GM10266 (cell line): Measurements from ENCODE around the gene CATSPER4.

Experiments
- DNase-seq: peaks from one replicate; pipeline ENCODE4 v3.0.0; 2012; ENCODE audit errors: extremely low spot score
- TF ChIP-seq, protein P1 (sequence below): IDR thresholded peaks from 2 replicates; pipeline ENCODE4 v1.5.1; 2012; ENCODE audit warnings: mild to moderate bottlenecking, low read depth; ENCODE audit not compliant: control insufficient read depth, insufficient read depth; ENCODE audit errors: missing control alignments

Gene CATSPER4

DNA sequence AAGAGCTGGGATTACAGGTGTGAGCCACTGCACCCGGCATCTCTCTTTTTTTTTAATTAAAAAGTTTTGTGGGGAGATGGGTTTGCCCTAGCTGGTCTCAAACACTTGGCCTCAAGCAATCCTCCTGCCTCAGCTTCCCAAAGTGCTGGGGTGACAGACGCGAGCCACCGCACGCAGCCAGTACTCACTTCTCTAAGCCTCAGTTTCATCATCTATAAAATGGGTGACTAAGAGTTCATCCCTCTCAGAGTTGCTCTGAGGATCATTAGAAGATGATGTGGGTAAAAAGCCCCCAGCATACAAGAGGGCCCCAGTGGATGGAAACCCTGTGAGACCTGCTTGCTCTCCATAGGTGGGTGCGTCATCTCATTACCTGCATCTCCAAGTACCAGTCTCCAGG, 2.5 kb upstream of the CATSPER4 start:
- TF ChIP-seq, protein P1, sequence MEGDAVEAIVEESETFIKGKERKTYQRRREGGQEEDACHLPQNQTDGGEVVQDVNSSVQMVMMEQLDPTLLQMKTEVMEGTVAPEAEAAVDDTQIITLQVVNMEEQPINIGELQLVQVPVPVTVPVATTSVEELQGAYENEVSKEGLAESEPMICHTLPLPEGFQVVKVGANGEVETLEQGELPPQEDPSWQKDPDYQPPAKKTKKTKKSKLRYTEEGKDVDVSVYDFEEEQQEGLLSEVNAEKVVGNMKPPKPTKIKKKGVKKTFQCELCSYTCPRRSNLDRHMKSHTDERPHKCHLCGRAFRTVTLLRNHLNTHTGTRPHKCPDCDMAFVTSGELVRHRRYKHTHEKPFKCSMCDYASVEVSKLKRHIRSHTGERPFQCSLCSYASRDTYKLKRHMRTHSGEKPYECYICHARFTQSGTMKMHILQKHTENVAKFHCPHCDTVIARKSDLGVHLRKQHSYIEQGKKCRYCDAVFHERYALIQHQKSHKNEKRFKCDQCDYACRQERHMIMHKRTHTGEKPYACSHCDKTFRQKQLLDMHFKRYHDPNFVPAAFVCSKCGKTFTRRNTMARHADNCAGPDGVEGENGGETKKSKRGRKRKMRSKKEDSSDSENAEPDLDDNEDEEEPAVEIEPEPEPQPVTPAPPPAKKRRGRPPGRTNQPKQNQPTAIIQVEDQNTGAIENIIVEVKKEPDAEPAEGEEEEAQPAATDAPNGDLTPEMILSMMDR = no peak

DNA sequence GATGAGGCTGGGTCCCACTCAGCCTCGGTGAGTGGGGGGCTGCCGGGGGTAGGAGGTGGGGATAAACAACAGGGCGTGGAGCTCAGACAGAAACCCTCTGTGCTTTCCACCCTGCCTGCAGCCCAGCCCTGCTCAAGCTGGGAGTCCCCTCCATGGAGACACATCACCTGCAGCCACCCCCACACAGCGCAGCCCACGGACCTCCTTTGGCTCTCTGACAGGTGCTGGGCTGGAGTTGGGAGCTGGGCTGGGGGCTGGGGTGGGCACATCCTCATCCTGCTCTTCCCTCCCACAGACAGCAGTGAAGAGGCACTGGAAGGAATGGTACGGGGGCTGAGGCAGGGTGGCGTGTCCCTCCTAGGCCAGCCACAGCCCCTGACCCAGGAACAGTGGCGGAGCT, 1.9 kb upstream of the CATSPER4 start:
- TF ChIP-seq, protein P1 = no peak
- DNase-seq = no peak

More for the DNA sequence above, 2.5 kb upstream of the CATSPER4 start:
- DNase-seq = no peak

DNA sequence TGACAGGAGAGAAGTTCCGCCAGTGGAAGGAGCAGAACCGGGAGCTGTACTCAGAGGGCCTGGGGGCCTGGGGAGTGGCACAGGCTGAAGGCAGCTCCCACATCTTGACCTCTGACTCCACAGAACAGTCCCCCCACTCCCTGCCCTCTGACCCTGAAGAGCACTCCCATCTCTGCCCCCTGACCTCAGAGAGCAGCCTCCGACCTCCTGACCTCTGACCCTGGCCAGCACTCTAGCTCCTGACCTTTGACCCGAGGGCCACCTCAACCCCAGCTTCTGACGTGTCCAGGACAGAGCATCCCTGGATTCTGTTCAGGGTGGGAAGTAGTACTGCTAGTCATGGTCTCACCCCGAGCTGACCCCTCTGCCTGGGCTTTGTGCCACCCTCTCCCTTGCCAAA, 1.1 kb upstream of the CATSPER4 start:
- TF ChIP-seq, protein P1 = no peak
- no peak for DNase-seq

DNA sequence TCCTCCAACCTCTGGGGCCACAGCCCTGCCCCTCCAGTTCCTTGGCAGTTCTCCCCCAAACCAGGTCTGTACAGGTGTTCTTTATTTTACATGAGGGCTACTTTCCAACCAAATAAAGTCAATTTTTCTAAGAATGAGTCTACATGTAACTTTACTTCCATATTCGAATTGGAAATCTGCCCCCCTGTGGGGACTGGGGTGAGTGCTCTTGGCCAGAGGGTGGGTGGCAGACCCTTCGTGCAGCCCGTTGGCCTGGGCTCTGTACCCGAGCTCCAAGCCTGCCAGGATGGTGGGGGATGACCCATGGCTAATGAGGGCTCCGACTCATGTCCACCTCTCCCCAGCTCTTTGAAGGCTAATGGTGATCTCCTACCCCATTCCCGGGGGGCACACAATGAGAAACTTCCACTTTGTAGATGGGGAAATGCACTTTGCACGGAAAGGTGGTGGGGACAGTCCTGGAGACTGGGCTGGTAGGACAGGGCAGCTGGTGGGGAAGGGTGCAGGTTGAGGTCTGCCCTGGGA, 589 bp upstream of the CATSPER4 start:
- TF ChIP-seq, protein P1 = no peak
- no peak for DNase-seq

DNA sequence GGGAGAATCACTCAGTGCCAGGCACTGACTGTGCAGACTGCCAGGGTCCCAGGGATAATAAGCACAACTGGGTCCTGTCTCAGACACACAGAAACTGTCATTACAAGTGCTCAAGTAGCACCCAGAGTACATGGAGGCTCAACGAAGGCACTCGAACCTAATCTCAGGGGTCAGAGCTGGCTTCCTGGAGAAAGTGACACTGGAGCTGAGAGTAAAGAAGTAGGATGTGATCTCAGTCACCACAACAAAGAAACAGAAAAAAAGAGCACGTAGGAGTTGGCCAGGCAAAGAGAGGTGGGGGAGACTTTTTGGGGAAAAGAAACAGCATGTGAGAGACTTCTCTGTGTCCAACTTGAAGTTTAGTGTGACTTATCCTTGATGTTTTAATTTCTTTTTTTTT, 1.3 kb downstream of the CATSPER4 start:
- peak; percentile 70 for DNase-seq
- TF ChIP-seq, protein P1 = no peak

DNA sequence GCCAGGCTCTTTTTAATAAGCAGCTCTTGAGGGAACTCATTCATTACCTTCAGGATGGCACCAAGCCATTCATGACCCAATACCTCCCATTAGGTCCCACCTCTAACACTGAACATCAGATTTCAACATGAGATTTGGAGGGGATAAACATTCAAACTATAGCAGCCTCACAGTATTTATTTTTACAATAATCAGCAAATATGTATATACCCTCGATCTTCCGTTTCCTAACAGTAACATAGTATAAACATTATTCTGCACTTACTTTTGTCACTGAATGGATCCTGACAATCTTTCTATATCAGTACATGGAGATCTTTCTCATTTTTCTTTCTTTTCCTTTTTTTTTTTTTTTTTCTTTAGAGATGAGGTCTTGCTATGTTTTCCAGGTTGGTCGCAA, 5.4 kb downstream of the CATSPER4 start:
- TF ChIP-seq, protein P1 = no peak
- no peak for DNase-seq

DNA sequence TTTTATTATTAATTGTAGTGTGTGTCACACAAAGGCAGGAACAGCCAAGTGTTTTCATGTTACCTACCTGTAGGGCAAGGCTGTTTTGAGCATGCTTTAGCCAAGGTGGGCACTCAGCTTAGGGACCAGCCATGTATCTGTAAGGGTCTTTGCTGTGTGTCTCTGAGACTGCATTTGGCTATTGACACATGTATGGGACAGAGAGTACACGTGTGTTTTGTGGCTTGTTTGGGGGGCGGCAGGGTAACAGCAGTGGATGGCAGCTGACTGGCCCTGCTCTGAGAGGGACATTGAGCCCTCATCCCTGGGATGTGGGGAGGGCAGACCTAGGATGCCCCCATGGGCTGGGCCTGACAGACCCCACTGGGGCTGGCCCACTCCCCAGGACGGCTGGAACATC, 6.9 kb downstream of the CATSPER4 start:
- TF ChIP-seq, protein P1 = no peak
- no peak for DNase-seq
